HepG2 (cell line): ENCODE measurements around the gene DAPK3. TPM values are rescaled to one million over a fixed set of nuclear protein-coding genes. Genes with fewer than 3 reads are reported as not detected.

Experiments
- AGO2 ChIP-seq: fragments of 200-400 bp; formaldehyde crosslinking; optimal IDR thresholded peaks from 2 replicates; pipeline ENCODE3; 2017; ENCODE audit warnings: mild to moderate bottlenecking, low read depth, low read length, moderate library complexity
- DNMT1 ChIP-seq: sonication (generic); formaldehyde crosslinking; IDR thresholded peaks from 2 replicates; pipeline ENCODE4 v1.5.1; 2020; ENCODE audit warnings: mild to moderate bottlenecking, missing genetic modification reagents
- ETV5 ChIP-seq: IDR thresholded peaks from 2 replicates; pipeline ENCODE4 v1.6.1; 2018; ENCODE audit warnings: missing biosample characterization, missing genetic modification reagents, inconsistent platforms, borderline replicate concordance
- NFATC3 ChIP-seq: sonication (generic); formaldehyde crosslinking; IDR thresholded peaks from 2 replicates; pipeline ENCODE4 v1.5.1; 2020; ENCODE audit warnings: mild to moderate bottlenecking, missing genetic modification reagents
- NFYB ChIP-seq: sonication (generic); formaldehyde crosslinking; IDR thresholded peaks from 2 replicates; pipeline ENCODE4 v1.4.0; 2020; ENCODE audit warnings: missing genetic modification reagents
- SOX13 ChIP-seq, 3 experiments: fragments of 450-650 bp in 1 of 3; sonication (generic) in 1 of 3; formaldehyde crosslinking in 1 of 3; IDR thresholded peaks in 2 of 3; conservative IDR thresholded peaks in 1 of 3; 2 replicates each; pipeline versions ENCODE4 v1.5.0 to v1.6.1; 2016 to 2020; ENCODE audit warnings: antibody characterized with exemption in 1 of 3, mild to moderate bottlenecking in 1 of 3, missing compliant biosample characterization in 1 of 3, missing genetic modification reagents in 1 of 3, moderate library complexity in 1 of 3
- SOX5 ChIP-seq: IDR thresholded peaks from 2 replicates; pipeline ENCODE4 v1.6.1; 2016; ENCODE audit warnings: borderline replicate concordance
- TMF1 ChIP-seq: sonication (generic); formaldehyde crosslinking; IDR thresholded peaks from 2 replicates; pipeline ENCODE4 v1.8.1; 2022; ENCODE audit warnings: low read depth, missing genetic modification reagents
- XRCC5 ChIP-seq: fragments of 200-400 bp; formaldehyde crosslinking; optimal IDR thresholded peaks from 2 replicates; pipeline ENCODE3; 2017; ENCODE audit warnings: mild to moderate bottlenecking, low read length
- ZFP36L1 ChIP-seq: sonication (generic); formaldehyde crosslinking; IDR thresholded peaks from 2 replicates; pipeline ENCODE4 v1.8.0; 2022; ENCODE audit warnings: mild to moderate bottlenecking, missing genetic modification reagents, moderate library complexity
- ZNF33A ChIP-seq: sonication (generic); formaldehyde crosslinking; IDR thresholded peaks from 2 replicates; pipeline ENCODE4 v1.5.1; 2020; ENCODE audit warnings: missing genetic modification reagents, mild to moderate bottlenecking, moderate library complexity, borderline replicate concordance
- ZSCAN9 ChIP-seq: IDR thresholded peaks from 2 replicates; pipeline ENCODE4 v1.6.1; 2016; ENCODE audit warnings: borderline replicate concordance
- ZZZ3 ChIP-seq: sonication (generic); formaldehyde crosslinking; IDR thresholded peaks from 2 replicates; pipeline ENCODE4 v1.4.0; 2020; ENCODE audit warnings: missing genetic modification reagents, mild to moderate bottlenecking, borderline replicate concordance
- polyA plus RNA-seq, 8 experiments: library from polyadenylated mRNA; depleted of rRNA in 3 of 8; stranded (reverse) in 7 of 8; unstranded in 1 of 8; fragments of >200 nt; fragmentation: Illumina TruSeq in 4 of 8; extraction: Trizol in 4 of 8; gene quantifications; 2 replicates each; pipeline versions ENCODE4 v1.2.1 to v1.2.3, GENCODE V29; 2011 to 2016; ENCODE audit warnings: low read depth in 4 of 8, missing spikeins in 1 of 8, mixed read lengths in 1 of 8; ENCODE audit not compliant: insufficient read depth in 1 of 8
- total RNA-seq, 5 experiments: library from RNA; depleted of rRNA; stranded (reverse); fragments of >200 nt; fragmentation: Illumina TruSeq; extraction: Trizol; gene quantifications; 2 replicates each; pipeline ENCODE4 v1.2.3, GENCODE V29; 2016; ENCODE audit warnings: low read depth in 1 of 5
- TF ChIP-seq, protein P1 (sequence below): sonication (generic); formaldehyde crosslinking; IDR thresholded peaks from 2 replicates; pipeline ENCODE4 v1.4.0; 2020; ENCODE audit warnings: missing genetic modification reagents
- TF ChIP-seq, protein P2 (sequence below): sonication (generic); formaldehyde crosslinking; IDR thresholded peaks from 2 replicates; pipeline ENCODE4 v1.5.0; 2020; ENCODE audit warnings: mild to moderate bottlenecking, missing genetic modification reagents, borderline replicate concordance
- TF ChIP-seq, protein P3 (sequence below): sonication (generic); formaldehyde crosslinking; IDR thresholded peaks from 2 replicates; pipeline ENCODE4 v1.8.1; 2023; ENCODE audit warnings: mild to moderate bottlenecking, missing genetic modification reagents
- TF ChIP-seq, protein P4 (sequence below): sonication (generic); formaldehyde crosslinking; IDR thresholded peaks from 2 replicates; pipeline ENCODE4 v1.8.0; 2022; ENCODE audit warnings: mild to moderate bottlenecking, missing genetic modification reagents; ENCODE audit not compliant: insufficient replicate concordance

The DAPK3 gene
- total and polyA plus RNA-seq, 2 of the 13 experiments (the other 11 are each of a cell fraction or from before 2014, with no cell fraction given): 30.5 to 37.3 TPM

DNA sequence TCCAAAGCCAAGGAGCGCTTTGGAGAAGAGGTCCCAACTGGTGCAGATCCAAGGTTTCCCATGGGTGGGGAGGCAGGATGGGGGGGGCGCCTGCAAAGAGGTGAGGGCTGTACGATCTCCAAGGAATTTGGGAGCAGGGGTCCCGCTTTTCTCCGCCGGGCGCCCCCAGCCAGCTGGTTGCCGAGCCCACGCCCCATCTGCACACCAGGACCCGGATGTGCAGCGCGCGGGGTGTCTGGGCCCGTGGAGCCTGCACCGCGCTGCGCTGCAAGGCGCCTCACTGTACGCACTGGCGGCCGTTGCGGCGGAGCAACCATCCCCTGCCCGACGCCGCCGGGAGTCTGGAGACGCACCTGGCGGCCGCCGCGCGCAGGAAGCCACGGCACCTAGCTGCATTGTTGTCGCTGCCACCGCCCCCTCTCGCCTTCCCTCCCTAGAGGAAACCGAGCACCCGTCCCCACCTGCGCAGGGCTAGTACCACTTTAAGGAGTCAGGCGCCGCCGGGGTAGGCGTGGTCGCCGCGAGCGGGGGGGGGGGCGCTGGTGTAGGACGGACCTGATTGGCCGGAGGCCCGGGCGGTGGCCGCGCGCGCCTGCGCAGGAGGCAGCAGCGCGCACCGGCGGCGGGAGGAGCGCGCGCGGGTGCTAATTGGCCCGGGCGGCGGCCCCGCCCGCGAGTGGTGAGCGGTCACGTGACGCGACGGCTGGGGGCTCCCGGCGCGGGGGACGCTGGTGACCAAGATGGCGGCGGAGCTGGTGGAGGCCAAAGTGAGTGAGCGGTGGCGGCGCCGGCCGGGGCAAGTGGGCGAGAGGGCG, 36.3 kb upstream of the DAPK3 start, which contains the start of gene PIAS4 (continued):
- TF ChIP-seq ZFP36L1 (CRISPR knock-in tag) (0 out of 2 replicates have a peak, but pooled peaks have one; percentile 22), XRCC5 (peak; percentile 68), ZZZ3 (CRISPR knock-in tag) (peak; percentile 50; the same call in 1 of the 2 replicates), AGO2 (peak; percentile 70), NFYB (CRISPR knock-in tag) (peak; percentile 61), ETV5 (peak; percentile 35), SOX13 (IDR thresholded peaks at IDR 0.05) (no peak), SOX13 (CRISPR knock-in tag; conservative IDR thresholded peaks at IDR 0.05 in 1 of 2, IDR thresholded peaks at IDR 0.05 in 1 of 2) (0 out of 4 replicates have a peak, but pooled peaks of 1 of the 2 experiments have one; percentile 33), ZNF33A (no peak), NFATC3 (no peak), DNMT1 (CRISPR knock-in tag) (0 out of 2 replicates have a peak, but pooled peaks have one; percentile 40), SOX5 (CRISPR knock-in tag) (peak; percentile 57), TMF1 (CRISPR knock-in tag) (peak; percentile 82; the same call in 1 of the 2 replicates), ZSCAN9 (CRISPR knock-in tag) (peak; percentile 65; the same call in 1 of the 2 replicates)
- TF ChIP-seq, protein P1, sequence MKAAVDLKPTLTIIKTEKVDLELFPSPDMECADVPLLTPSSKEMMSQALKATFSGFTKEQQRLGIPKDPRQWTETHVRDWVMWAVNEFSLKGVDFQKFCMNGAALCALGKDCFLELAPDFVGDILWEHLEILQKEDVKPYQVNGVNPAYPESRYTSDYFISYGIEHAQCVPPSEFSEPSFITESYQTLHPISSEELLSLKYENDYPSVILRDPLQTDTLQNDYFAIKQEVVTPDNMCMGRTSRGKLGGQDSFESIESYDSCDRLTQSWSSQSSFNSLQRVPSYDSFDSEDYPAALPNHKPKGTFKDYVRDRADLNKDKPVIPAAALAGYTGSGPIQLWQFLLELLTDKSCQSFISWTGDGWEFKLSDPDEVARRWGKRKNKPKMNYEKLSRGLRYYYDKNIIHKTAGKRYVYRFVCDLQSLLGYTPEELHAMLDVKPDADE (CRISPR knock-in tag): peak; percentile 46; the same call in 1 of the 2 replicates
- TF ChIP-seq, protein P2, sequence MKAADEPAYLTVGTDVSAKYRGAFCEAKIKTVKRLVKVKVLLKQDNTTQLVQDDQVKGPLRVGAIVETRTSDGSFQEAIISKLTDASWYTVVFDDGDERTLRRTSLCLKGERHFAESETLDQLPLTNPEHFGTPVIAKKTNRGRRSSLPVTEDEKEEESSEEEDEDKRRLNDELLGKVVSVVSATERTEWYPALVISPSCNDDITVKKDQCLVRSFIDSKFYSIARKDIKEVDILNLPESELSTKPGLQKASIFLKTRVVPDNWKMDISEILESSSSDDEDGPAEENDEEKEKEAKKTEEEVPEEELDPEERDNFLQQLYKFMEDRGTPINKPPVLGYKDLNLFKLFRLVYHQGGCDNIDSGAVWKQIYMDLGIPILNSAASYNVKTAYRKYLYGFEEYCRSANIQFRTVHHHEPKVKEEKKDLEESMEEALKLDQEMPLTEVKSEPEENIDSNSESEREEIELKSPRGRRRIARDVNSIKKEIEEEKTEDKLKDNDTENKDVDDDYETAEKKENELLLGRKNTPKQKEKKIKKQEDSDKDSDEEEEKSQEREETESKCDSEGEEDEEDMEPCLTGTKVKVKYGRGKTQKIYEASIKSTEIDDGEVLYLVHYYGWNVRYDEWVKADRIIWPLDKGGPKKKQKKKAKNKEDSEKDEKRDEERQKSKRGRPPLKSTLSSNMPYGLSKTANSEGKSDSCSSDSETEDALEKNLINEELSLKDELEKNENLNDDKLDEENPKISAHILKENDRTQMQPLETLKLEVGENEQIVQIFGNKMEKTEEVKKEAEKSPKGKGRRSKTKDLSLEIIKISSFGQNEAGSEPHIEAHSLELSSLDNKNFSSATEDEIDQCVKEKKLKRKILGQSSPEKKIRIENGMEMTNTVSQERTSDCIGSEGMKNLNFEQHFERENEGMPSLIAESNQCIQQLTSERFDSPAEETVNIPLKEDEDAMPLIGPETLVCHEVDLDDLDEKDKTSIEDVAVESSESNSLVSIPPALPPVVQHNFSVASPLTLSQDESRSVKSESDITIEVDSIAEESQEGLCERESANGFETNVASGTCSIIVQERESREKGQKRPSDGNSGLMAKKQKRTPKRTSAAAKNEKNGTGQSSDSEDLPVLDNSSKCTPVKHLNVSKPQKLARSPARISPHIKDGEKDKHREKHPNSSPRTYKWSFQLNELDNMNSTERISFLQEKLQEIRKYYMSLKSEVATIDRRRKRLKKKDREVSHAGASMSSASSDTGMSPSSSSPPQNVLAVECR (CRISPR knock-in tag): peak; percentile 88
- TF ChIP-seq, protein P3, sequence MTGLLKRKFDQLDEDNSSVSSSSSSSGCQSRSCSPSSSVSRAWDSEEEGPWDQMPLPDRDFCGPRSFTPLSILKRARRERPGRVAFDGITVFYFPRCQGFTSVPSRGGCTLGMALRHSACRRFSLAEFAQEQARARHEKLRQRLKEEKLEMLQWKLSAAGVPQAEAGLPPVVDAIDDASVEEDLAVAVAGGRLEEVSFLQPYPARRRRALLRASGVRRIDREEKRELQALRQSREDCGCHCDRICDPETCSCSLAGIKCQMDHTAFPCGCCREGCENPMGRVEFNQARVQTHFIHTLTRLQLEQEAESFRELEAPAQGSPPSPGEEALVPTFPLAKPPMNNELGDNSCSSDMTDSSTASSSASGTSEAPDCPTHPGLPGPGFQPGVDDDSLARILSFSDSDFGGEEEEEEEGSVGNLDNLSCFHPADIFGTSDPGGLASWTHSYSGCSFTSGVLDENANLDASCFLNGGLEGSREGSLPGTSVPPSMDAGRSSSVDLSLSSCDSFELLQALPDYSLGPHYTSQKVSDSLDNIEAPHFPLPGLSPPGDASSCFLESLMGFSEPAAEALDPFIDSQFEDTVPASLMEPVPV (CRISPR knock-in tag): peak; percentile 59; the same call in 1 of the 2 replicates
- TF ChIP-seq, protein P4, sequence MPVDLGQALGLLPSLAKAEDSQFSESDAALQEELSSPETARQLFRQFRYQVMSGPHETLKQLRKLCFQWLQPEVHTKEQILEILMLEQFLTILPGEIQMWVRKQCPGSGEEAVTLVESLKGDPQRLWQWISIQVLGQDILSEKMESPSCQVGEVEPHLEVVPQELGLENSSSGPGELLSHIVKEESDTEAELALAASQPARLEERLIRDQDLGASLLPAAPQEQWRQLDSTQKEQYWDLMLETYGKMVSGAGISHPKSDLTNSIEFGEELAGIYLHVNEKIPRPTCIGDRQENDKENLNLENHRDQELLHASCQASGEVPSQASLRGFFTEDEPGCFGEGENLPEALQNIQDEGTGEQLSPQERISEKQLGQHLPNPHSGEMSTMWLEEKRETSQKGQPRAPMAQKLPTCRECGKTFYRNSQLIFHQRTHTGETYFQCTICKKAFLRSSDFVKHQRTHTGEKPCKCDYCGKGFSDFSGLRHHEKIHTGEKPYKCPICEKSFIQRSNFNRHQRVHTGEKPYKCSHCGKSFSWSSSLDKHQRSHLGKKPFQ (CRISPR knock-in tag): peak; percentile 18
